ENCODE data around the gene TTC23.

TTC23 gene

DNA sequence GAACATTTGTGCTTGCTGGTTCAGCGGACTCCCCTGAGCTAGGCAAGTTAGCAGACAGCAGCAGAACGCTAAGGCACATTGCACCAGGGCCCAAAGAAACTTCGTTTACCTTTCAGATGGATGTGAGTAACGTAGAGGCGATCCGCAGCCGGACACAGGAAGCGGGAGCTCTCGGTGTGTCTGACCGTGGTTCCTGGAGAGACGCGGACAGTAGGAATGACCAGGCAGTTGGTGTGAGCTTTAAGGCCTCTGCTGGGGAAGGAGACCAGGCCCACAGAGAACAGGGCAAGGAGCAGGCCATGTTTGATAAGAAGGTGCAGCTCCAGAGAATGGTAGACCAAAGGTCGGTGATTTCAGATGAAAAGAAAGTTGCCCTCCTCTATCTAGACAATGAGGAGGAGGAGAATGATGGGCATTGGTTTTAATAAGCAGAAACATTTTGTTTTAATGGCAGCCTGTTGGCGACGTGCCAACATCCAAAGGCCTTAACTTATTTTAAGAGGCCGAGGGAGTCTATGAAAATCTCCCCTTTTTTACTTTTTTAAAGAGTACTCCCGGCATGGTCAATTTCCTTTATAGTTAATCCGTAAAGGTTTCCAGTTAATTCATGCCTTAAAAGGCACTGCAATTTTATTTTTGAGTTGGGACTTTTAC, 116.6 kb downstream of the TTC23 start:
- DNase-seq: no peak
- in situ Hi-C loops (cut with HindIII; ENCODE audit: low pct_ligation_motif_present, low sequenced_read_pairs): no loop called here
- Histone ChIP-seq H3K27ac (no peak overlapping the region), H3K36me3 (replicated peaks) (peaks cover 5% of the 10 kb centered on the region), H3K4me3 (ENCODE audit: low read depth, low read length) (no peak overlapping the region), H3K27me3 (replicated peaks) (no peaks in the 10 kb centered on the region)
- TF ChIP-seq, protein P1, sequence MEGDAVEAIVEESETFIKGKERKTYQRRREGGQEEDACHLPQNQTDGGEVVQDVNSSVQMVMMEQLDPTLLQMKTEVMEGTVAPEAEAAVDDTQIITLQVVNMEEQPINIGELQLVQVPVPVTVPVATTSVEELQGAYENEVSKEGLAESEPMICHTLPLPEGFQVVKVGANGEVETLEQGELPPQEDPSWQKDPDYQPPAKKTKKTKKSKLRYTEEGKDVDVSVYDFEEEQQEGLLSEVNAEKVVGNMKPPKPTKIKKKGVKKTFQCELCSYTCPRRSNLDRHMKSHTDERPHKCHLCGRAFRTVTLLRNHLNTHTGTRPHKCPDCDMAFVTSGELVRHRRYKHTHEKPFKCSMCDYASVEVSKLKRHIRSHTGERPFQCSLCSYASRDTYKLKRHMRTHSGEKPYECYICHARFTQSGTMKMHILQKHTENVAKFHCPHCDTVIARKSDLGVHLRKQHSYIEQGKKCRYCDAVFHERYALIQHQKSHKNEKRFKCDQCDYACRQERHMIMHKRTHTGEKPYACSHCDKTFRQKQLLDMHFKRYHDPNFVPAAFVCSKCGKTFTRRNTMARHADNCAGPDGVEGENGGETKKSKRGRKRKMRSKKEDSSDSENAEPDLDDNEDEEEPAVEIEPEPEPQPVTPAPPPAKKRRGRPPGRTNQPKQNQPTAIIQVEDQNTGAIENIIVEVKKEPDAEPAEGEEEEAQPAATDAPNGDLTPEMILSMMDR (IDR thresholded peaks at IDR 0.05; ENCODE audit: low read depth, low read length, missing control alignments): no peak

- no peak for DNase-seq
- Histone ChIP-seq H3K4me3 (ENCODE audit: low read depth, low read length) (no peak overlapping the region), H3K27me3 (replicated peaks) (no peaks in the 10 kb centered on the region), H3K27ac (no peak overlapping the region), H3K36me3 (replicated peaks) (peaks cover 5% of the 10 kb centered on the region)
- TF ChIP-seq, protein P1 (IDR thresholded peaks at IDR 0.05; ENCODE audit: low read depth, low read length, missing control alignments): no peak
- in situ Hi-C loops (cut with HindIII; ENCODE audit: low pct_ligation_motif_present, low sequenced_read_pairs): no loop called here
Observed at GRCh38 chr15:99132122-99132521, 117.3 kb downstream of the TTC23 start.

- Histone ChIP-seq H3K27ac (no peak overlapping the region), H3K36me3 (replicated peaks) (peaks cover 1% of the 10 kb centered on the region), H3K4me3 (ENCODE audit: low read depth, low read length) (no peak overlapping the region), H3K27me3 (replicated peaks) (no peaks in the 10 kb centered on the region)
- TF ChIP-seq, protein P1 (IDR thresholded peaks at IDR 0.05; ENCODE audit: low read depth, low read length, missing control alignments): no peak
- in situ Hi-C loops (cut with HindIII; ENCODE audit: low pct_ligation_motif_present, low sequenced_read_pairs): no loop called here
- DNase-seq: no peak
Observed at GRCh38 chr15:99131441-99132023, 117.8 kb downstream of the TTC23 start.

GRCh38 chr15:99130765-99131440, 118.5 kb downstream of the TTC23 start:
- no peak overlapping the region for H3K27ac ChIP-seq
- no peaks in the 10 kb centered on the region for H3K36me3 ChIP-seq (replicated peaks)
- H3K4me3 ChIP-seq (ENCODE audit: low read depth, low read length): no peak overlapping the region
- TF ChIP-seq, protein P1 (IDR thresholded peaks at IDR 0.05; ENCODE audit: low read depth, low read length, missing control alignments): no peak
- in situ Hi-C loops (cut with HindIII; ENCODE audit: low pct_ligation_motif_present, low sequenced_read_pairs): no loop called here
- no peaks in the 10 kb centered on the region for H3K27me3 ChIP-seq (replicated peaks)
- DNase-seq: no peak

- TF ChIP-seq, protein P1 (IDR thresholded peaks at IDR 0.05; ENCODE audit: low read depth, low read length, missing control alignments): no peak
- Histone ChIP-seq H3K27me3 (replicated peaks) (no peaks in the 10 kb centered on the region), H3K4me3 (ENCODE audit: low read depth, low read length) (no peak overlapping the region), H3K27ac (no peak overlapping the region), H3K36me3 (replicated peaks) (no peaks in the 10 kb centered on the region)
- in situ Hi-C loops (cut with HindIII; ENCODE audit: low pct_ligation_motif_present, low sequenced_read_pairs): no loop called here
- DNase-seq: no peak
Observed at GRCh38 chr15:99130314-99130713, 119.1 kb downstream of the TTC23 start.

All from brain microvascular endothelial cell (primary cell).